ENCODE results near the gene IRF6. TPM values are rescaled to one million over a fixed set of nuclear protein-coding genes. Genes with fewer than 3 reads are reported as not detected.

The IRF6 gene
- total and polyA plus RNA-seq, 2 donors (not counting 1 experiment from before 2014, with no cell fraction given), result 0.18 to 1.1 TPM

DNA sequence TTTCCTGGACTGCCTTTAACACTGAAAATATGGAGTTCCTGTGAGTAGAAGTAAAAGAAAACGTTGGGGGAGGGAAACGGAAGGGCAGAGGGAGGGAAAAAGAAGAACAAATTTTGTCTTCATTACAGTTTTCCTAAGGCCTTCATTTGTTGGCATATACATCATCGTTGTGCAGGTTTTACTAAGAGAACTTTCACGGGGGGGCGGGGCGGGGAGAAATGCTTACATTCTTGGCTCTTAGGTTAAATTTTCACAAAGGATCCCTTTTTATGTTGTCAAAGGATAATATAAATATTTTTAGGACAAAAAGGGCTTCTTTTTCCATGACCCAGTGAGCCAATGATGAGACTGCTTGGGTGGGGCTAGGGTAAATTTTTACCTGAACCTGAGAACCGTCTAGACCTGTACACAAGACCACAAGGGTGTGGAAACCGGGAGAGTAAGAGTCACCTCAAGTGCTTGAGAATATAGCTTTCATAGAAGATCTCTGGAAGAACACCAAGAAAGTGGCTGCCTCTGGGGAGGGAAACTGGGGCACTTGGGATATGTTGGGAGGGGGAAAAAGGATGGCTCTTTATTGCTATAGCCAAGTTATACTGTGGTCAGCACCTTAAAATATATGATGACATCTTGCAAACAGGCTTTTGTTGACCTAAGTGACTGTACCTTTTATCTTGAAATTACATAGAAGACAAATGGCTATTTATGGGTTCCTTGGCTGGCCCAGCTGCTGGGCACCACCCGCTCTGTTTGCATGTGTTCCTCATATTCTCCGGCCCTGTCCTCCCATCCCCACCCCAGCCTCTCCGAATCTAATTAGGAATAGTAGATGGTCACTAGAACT is 19.9 kb upstream of the IRF6 start:
- no peak overlapping the region for H3K4me3 ChIP-seq (ENCODE audit: control extremely low read depth in 1 of 5, extremely low read depth in 1 of 5, insufficient read depth in 1 of 5, low read depth in 2 of 5, low read length in 4 of 5)
- peaks cover 17 to 23% of the 10 kb centered on the region in 2 donors for H3K4me1 ChIP-seq (ENCODE audit: control insufficient read depth in 2 of 2, insufficient read depth in 2 of 2, low read length in 2 of 2)
- H3K4me1 Mint-ChIP-seq, result peaks cover 27% of the 10 kb centered on the region
- POLR2A ChIA-PET, result no interaction called here
- intact Hi-C loops (cut with micrococcal nuclease), result loop anchor here (5.0 kb wide), 2 partner anchors 59 to 1431 kb away; partner anchors contain the start of gene RCOR3
- no peak overlapping the region for H3K4me2 ChIP-seq (replicated peaks; ENCODE audit: low read depth, low read length, poor library complexity, severe bottlenecking)
- no peak overlapping the region for H2AFZ ChIP-seq (ENCODE audit: insufficient read depth, low read depth, low read length, poor library complexity, severe bottlenecking)
- no peaks in the 10 kb centered on the region for H3K9me3 ChIP-seq (ENCODE audit: control extremely low read depth in 1 of 3, control insufficient read depth in 2 of 3, insufficient read depth in 1 of 3, low read length in 2 of 3)
- peaks cover 25% of the 10 kb centered on the region for H3K79me2 ChIP-seq (ENCODE audit: control insufficient read depth, insufficient read depth, low read length)
- CTCF ChIA-PET, result interaction anchor here (0.6 to 3.0 kb wide), 9 partner anchors 10 to 543 kb away, joined by 3 to 11 read pairs (median 3); no protein-coding TSS in a partner anchor
- H4K20me1 ChIP-seq (ENCODE audit: control insufficient read depth, insufficient read depth, low read length, poor library complexity, severe bottlenecking), result peaks cover 3% of the 10 kb centered on the region
- no peak overlapping the region for H3K4me3 Mint-ChIP-seq
- H3K27ac Mint-ChIP-seq, result no peak overlapping the region
- 89% methylated on average over 3 of the region's 11 CpGs for WGBS (ENCODE audit: insufficient coverage)
- ATAC-seq (ENCODE audit: low read depth), result no peak
- peaks cover 19% of the 10 kb centered on the region for H3K27me3 Mint-ChIP-seq
- no peak overlapping the region for H3K27ac ChIP-seq (ENCODE audit: low read length in 2 of 2)
- H3K9ac ChIP-seq (ENCODE audit: low read length), result no peak overlapping the region
- no peak for DNase-seq
- peaks cover 0 to 18% (median 9%) of the 10 kb centered on the region in 4 experiments for H3K27me3 ChIP-seq (replicated peaks in 1 of 4; ENCODE audit: control extremely low read depth in 1 of 4, control insufficient read depth in 3 of 4, insufficient read depth in 4 of 4, low read length in 3 of 4)
- H3K9me3 Mint-ChIP-seq (ENCODE audit: insufficient read depth), result no peaks in the 10 kb centered on the region
- no peak for TF ChIP-seq EZH2 (IDR thresholded peaks at IDR 0.05; ENCODE audit: borderline replicate concordance, insufficient read depth, low read depth, low read length, poor library complexity, severe bottlenecking)
- TF ChIP-seq, protein P1, sequence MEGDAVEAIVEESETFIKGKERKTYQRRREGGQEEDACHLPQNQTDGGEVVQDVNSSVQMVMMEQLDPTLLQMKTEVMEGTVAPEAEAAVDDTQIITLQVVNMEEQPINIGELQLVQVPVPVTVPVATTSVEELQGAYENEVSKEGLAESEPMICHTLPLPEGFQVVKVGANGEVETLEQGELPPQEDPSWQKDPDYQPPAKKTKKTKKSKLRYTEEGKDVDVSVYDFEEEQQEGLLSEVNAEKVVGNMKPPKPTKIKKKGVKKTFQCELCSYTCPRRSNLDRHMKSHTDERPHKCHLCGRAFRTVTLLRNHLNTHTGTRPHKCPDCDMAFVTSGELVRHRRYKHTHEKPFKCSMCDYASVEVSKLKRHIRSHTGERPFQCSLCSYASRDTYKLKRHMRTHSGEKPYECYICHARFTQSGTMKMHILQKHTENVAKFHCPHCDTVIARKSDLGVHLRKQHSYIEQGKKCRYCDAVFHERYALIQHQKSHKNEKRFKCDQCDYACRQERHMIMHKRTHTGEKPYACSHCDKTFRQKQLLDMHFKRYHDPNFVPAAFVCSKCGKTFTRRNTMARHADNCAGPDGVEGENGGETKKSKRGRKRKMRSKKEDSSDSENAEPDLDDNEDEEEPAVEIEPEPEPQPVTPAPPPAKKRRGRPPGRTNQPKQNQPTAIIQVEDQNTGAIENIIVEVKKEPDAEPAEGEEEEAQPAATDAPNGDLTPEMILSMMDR (IDR thresholded peaks at IDR 0.05), result no peak
- peaks cover 0 to 11% of the 10 kb centered on the region in 2 experiments for H3K36me3 ChIP-seq (replicated peaks in 1 of 2; ENCODE audit: control extremely low read depth in 1 of 2, control insufficient read depth in 1 of 2, extremely low read depth in 1 of 2, insufficient read depth in 2 of 2, low read length in 1 of 2)

Data from B cell (primary cell).